ENCODE measurements around the gene TMEM39A. TPM values are rescaled to one million over a fixed set of nuclear protein-coding genes. Genes with fewer than 3 reads are reported as not detected.

TMEM39A gene
- total RNA-seq, 4 donors from 2014 or later, result 14.0 to 34.4 (median 25.0) TPM

DNA sequence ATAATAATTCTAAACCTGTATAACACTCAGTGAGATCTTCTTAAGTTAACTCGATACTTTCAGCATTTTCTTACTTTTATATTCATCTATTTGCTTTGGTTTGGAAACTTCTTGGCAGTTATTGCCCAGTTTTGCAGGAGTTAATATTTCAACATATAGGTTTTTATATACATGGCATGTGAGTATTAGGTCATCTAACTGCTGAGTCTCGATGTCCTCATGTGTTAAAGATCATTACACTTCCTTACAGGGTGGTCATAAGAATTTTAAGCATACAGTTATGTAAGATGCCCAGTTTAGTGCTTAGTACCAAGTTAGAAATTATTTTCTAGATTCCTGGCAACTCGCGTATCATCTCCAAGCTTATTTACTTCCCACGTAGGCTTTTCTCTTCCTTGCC is 62.9 kb downstream of the TMEM39A start:
- H3K9me3 ChIP-seq, result no peaks in the 10 kb centered on the region
- H3K27ac ChIP-seq, result no peak overlapping the region
- H3K27me3 ChIP-seq, result no peaks in the 10 kb centered on the region
- peaks cover 0 to 9% (median 0%) of the 10 kb centered on the region in 3 donors for H3K36me3 ChIP-seq
- no peak overlapping the region for H3K4me3 ChIP-seq
- DNase-seq, result no peak
- no peaks in the 10 kb centered on the region for H3K4me1 ChIP-seq
- TF ChIP-seq, protein P1, sequence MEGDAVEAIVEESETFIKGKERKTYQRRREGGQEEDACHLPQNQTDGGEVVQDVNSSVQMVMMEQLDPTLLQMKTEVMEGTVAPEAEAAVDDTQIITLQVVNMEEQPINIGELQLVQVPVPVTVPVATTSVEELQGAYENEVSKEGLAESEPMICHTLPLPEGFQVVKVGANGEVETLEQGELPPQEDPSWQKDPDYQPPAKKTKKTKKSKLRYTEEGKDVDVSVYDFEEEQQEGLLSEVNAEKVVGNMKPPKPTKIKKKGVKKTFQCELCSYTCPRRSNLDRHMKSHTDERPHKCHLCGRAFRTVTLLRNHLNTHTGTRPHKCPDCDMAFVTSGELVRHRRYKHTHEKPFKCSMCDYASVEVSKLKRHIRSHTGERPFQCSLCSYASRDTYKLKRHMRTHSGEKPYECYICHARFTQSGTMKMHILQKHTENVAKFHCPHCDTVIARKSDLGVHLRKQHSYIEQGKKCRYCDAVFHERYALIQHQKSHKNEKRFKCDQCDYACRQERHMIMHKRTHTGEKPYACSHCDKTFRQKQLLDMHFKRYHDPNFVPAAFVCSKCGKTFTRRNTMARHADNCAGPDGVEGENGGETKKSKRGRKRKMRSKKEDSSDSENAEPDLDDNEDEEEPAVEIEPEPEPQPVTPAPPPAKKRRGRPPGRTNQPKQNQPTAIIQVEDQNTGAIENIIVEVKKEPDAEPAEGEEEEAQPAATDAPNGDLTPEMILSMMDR (IDR thresholded peaks at IDR 0.05), result no peak
- TF ChIP-seq POLR2A (IDR thresholded peaks at IDR 0.05), result no peak

DNA sequence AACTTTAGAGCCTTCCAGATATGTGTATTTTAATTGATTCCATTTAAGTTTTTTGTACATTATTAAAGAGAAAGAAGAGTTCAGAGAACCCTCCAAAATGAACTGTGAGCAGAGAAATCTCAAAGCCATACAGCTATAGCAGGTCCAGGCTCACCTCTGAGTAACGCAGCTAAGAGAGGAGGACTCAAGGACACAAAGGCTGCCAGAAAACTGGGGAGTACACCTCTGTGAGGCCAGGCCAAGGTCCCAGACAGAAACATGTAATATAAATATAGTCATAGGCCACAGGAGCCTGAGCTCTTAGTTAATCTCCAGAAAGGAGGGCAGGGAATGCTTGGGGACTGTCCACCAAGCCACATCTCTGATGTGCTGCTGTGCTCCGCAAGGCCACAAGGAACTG is 66.5 kb downstream of the TMEM39A start:
- no peak overlapping the region for H3K4me3 ChIP-seq
- no peaks in the 10 kb centered on the region for H3K4me1 ChIP-seq
- no peak for DNase-seq
- no peaks in the 10 kb centered on the region for H3K27me3 ChIP-seq
- peaks cover 0 to 16% (median 0%) of the 10 kb centered on the region in 3 donors for H3K36me3 ChIP-seq
- H3K9me3 ChIP-seq, result no peaks in the 10 kb centered on the region
- no peak overlapping the region for H3K27ac ChIP-seq
- TF ChIP-seq, protein P1 (IDR thresholded peaks at IDR 0.05), result no peak
- no peak for TF ChIP-seq POLR2A (IDR thresholded peaks at IDR 0.05)

DNA sequence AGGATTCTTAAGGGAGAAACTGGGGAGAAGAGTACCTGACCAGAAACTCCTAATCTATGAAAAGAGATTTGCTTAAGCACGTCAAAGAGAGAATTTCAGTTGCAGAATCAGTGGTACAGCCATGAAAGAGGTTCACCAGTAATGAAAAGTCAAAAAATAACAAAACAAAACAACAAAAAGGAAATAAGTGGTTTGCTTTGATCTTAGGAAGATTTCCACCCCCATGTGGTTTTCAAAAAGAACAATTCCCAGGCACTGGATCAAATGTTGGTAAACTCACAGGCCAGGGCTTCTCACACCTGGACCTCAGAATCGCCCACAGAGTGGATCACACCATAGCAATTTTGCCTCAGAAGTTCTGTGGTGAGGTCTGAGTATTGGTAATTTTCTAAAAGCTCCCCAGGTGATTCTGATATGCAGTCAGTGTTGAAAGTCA is 67.5 kb downstream of the TMEM39A start:
- Histone ChIP-seq H3K9me3 (no peaks in the 10 kb centered on the region), H3K27me3 (no peaks in the 10 kb centered on the region), H3K36me3 (peaks cover 0 to 15% (median 0%) of the 10 kb centered on the region in 3 donors), H3K27ac (no peak overlapping the region), H3K4me1 (no peaks in the 10 kb centered on the region), H3K4me3 (no peak overlapping the region)
- TF ChIP-seq, protein P1 (IDR thresholded peaks at IDR 0.05), result no peak
- no peak for TF ChIP-seq POLR2A (IDR thresholded peaks at IDR 0.05)
- DNase-seq, result no peak

DNA sequence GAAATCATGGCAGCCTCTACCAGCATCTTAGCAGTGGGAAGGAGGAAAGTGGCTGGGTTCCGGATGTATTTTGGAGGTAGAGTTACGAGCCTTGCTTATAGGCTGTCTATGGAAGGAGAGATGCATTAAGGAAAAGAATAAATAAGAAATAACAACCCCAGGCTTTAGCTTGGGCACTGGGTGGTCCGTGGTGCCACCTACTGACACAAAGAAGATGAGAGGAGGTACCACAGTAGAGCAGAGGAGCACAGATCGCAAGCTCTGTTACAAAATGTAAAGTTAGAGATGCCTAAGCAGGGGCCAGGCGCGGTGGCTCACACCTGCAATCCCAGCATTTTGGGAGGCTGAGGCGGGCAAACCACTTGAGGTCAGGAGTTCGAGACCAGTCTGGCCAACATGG is 74.8 kb downstream of the TMEM39A start:
- Histone ChIP-seq H3K9me3 (no peaks in the 10 kb centered on the region), H3K27ac (no peak overlapping the region), H3K4me3 (no peak overlapping the region), H3K4me1 (no peaks in the 10 kb centered on the region), H3K36me3 (peaks cover 0 to 24% (median 0%) of the 10 kb centered on the region in 3 donors), H3K27me3 (no peaks in the 10 kb centered on the region)
- DNase-seq, result no peak
- TF ChIP-seq, protein P1 (IDR thresholded peaks at IDR 0.05), result peak in 2 of 6 experiments; percentile 33 to 38
- TF ChIP-seq POLR2A (IDR thresholded peaks at IDR 0.05), result no peak

DNA sequence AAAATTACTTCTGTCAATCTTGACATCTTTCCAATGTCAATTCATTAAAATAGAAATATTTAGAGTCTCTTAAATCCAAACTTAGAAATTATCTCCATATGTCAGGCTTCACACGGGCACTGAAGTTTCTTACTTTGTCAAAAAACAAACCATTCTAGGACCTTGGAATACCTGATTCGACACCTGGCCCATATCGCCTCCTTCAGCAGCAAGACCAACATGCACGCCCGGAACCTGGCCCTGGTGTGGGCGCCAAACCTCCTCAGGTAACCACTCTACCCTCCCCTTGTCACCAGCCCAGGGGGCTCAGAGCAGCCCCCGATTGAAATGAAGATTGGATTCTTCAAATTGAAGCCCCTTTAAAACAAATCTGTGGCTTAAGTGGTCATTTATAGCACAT is 81.3 kb downstream of the TMEM39A start:
- no peak for DNase-seq
- H3K4me3 ChIP-seq, result no peak overlapping the region
- no peaks in the 10 kb centered on the region for H3K27me3 ChIP-seq
- H3K36me3 ChIP-seq, result no peaks in the 10 kb centered on the region
- no peak overlapping the region for H3K27ac ChIP-seq
- TF ChIP-seq, protein P1 (IDR thresholded peaks at IDR 0.05), result no peak
- no peak for TF ChIP-seq POLR2A (IDR thresholded peaks at IDR 0.05)
- H3K9me3 ChIP-seq, result no peaks in the 10 kb centered on the region
- no peaks in the 10 kb centered on the region for H3K4me1 ChIP-seq

DNA sequence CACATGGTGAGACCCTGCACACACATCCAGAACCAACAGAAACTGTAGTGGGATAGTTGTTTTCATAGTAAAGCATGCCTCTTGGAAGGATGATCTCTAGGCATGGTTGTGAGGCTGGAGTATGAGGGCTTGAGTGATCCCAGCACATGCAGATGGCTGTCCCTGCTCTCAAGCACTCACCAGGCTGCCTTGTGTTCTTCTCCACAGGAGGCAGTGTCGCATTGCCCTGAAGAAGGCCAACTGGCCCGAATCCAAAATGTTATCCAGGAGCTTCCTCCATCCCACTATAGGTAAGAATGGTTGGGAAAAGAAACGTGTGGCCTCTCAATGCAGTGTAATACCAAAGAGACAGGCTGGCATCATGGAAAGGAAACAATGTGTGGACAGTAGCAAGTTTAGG is 82.7 kb downstream of the TMEM39A start:
- no peaks in the 10 kb centered on the region for H3K36me3 ChIP-seq
- no peak overlapping the region for H3K27ac ChIP-seq
- DNase-seq, result no peak
- H3K4me3 ChIP-seq, result no peak overlapping the region
- H3K27me3 ChIP-seq, result no peaks in the 10 kb centered on the region
- H3K4me1 ChIP-seq, result no peaks in the 10 kb centered on the region
- no peak for TF ChIP-seq POLR2A (IDR thresholded peaks at IDR 0.05)
- TF ChIP-seq, protein P1 (IDR thresholded peaks at IDR 0.05), result no peak
- no peaks in the 10 kb centered on the region for H3K9me3 ChIP-seq

Data from Peyer's patch (tissue), 4 donors.